ENCODE results near the gene CELF2. TPM values are rescaled to one million over a fixed set of nuclear protein-coding genes. Genes with fewer than 3 reads are reported as not detected.
"Not testable (repeated sequence)": the region's sequence is repeated elsewhere in the genome, so short reads cannot be mapped to it uniquely, and the experiment has no call there.

The CELF2 gene
- total RNA-seq, 6 donors from 2014 or later: 82.7 to 193 (median 120) TPM

DNA sequence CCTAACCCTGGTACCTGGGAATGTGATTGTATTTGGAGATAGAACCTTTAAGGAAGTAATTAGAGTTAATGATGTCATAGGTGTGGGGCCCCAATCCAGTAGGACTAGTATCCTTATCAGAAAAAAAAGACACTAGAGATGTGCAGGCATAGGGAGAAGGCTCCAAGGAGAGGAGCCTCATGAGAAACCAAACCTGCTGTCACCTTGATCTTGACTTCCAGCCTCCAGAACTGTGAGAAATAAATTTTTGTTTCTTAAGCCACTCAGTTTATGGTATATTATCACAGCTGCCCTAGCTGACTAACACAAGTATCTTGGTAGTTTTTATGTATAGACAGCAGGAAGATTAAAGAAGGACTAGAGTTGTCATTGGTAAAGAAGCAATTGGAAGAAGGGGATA is 23.9 kb upstream of the CELF2 start:
- Histone ChIP-seq H3K36me3 (no peaks in the 10 kb centered on the region), H3K27ac (no peak overlapping the region), H3K9me3 (no peaks in the 10 kb centered on the region), H3K4me1 (no peaks in the 10 kb centered on the region), H3K4me3 (no peak overlapping the region), H3K27me3 (no peaks in the 10 kb centered on the region)
- ATAC-seq (ENCODE audit: low FRiP score in 2 of 2) (no peak), DNase-seq (no peak)
- TF ChIP-seq POLR2A (IDR thresholded peaks at IDR 0.05) (no peak), POLR2AphosphoS5 (IDR thresholded peaks at IDR 0.05) (no peak), EP300 (IDR thresholded peaks at IDR 0.05) (no peak)
- TF ChIP-seq, protein P1, sequence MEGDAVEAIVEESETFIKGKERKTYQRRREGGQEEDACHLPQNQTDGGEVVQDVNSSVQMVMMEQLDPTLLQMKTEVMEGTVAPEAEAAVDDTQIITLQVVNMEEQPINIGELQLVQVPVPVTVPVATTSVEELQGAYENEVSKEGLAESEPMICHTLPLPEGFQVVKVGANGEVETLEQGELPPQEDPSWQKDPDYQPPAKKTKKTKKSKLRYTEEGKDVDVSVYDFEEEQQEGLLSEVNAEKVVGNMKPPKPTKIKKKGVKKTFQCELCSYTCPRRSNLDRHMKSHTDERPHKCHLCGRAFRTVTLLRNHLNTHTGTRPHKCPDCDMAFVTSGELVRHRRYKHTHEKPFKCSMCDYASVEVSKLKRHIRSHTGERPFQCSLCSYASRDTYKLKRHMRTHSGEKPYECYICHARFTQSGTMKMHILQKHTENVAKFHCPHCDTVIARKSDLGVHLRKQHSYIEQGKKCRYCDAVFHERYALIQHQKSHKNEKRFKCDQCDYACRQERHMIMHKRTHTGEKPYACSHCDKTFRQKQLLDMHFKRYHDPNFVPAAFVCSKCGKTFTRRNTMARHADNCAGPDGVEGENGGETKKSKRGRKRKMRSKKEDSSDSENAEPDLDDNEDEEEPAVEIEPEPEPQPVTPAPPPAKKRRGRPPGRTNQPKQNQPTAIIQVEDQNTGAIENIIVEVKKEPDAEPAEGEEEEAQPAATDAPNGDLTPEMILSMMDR (IDR thresholded peaks at IDR 0.05): no peak

DNA sequence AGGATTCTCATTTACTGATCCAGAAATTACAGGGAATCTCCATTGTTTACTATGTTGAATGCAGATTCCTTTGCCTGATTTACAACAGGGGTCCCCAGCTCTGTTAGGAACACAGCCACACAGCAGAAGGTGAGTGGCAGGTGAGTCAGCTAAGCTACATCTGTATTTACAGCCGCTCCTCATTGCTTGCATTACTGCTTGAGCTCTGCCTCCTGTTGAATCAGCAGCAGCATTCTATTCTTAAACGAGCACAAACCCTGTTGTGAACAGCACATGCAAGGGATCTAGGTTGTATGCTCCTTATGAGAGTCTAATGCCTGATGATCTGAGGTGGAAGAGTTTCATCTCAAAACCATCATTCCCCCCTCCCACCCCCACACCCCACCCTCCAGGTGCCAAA is 23.3 kb upstream of the CELF2 start:
- H3K4me1 ChIP-seq: no peaks in the 10 kb centered on the region
- H3K27me3 ChIP-seq: no peaks in the 10 kb centered on the region
- no peak overlapping the region for H3K27ac ChIP-seq
- DNase-seq (no peak), ATAC-seq (ENCODE audit: low FRiP score in 2 of 2) (no peak)
- H3K36me3 ChIP-seq: no peaks in the 10 kb centered on the region
- H3K9me3 ChIP-seq: no peaks in the 10 kb centered on the region
- WGBS, 2 donors: 86 to 90% methylated on average over 2 of the region's 2 CpGs
- TF ChIP-seq POLR2A (IDR thresholded peaks at IDR 0.05): no peak
- TF ChIP-seq, protein P1 (IDR thresholded peaks at IDR 0.05): no peak
- TF ChIP-seq EP300 (IDR thresholded peaks at IDR 0.05): no peak
- no peak for TF ChIP-seq POLR2AphosphoS5 (IDR thresholded peaks at IDR 0.05)
- no peak overlapping the region for H3K4me3 ChIP-seq

DNA sequence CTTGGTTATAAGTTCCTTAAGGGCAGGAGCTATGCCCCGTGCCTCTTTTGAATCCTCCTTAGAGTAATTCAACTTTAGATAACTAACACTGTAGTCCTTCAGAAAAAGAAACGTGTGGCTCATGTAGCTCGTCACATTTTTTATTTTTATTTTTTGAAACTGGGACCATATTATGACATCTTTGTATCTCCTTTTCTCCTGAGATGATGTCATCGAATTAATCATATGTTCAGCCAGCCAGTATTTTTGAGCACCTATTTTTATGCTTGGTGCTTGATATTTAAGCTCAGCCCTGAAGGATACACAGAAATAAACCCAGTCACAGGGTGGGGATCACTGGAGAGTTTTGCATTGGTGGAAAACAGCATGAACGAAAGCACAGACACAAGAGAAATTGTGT is 22.6 kb upstream of the CELF2 start:
- no peak for ATAC-seq (ENCODE audit: low FRiP score in 2 of 2)
- WGBS, 2 donors: 86 to 97% methylated on average over 5 of the region's 5 CpGs
- Histone ChIP-seq H3K36me3 (no peaks in the 10 kb centered on the region), H3K4me3 (no peak overlapping the region), H3K4me1 (no peaks in the 10 kb centered on the region), H3K9me3 (no peaks in the 10 kb centered on the region), H3K27me3 (no peaks in the 10 kb centered on the region), H3K27ac (no peak overlapping the region)
- TF ChIP-seq, protein P1 (IDR thresholded peaks at IDR 0.05): no peak
- DNase-seq: no peak

DNA sequence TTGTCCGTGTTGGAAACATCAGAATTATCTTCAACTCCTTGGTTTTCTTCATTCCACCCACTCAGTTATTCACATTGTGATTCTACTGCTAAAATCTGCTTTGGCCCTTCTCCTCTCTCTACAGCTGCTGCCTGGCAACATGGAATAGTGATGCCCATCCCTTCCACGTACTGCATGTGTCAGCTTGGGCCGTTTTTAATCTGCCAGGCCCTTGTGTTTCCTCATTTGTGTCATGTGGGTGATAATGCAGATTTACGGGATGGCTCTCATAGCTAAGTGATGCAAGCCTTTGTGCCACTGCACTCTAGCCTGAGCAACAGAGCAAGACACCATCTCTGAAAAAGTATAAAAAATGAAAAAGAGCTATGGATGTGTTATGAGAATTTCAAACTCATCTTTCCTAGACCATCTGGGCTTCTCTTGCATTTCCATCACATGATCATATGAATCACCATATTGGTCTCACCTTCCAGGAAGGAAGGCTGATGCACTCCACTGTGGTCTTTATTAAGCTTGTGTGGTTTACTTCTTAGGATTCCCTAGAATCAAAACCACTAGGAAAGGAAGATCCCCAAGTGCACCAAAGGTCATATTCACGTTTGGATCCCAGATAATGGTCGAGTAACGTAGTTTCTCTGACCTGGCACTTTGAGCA is 20.6 kb upstream of the CELF2 start:
- 69 to 79% methylated on average over 7 of the region's 7 CpGs for WGBS, 2 donors
- Histone ChIP-seq H3K9me3 (no peaks in the 10 kb centered on the region), H3K27me3 (no peaks in the 10 kb centered on the region), H3K27ac (no peak overlapping the region), H3K4me1 (no peaks in the 10 kb centered on the region), H3K4me3 (no peak overlapping the region), H3K36me3 (no peaks in the 10 kb centered on the region)
- TF ChIP-seq POLR2A (IDR thresholded peaks at IDR 0.05) (no peak), EP300 (IDR thresholded peaks at IDR 0.05) (no peak), POLR2AphosphoS5 (IDR thresholded peaks at IDR 0.05) (no peak)
- TF ChIP-seq, protein P1 (IDR thresholded peaks at IDR 0.05): no peak
- ATAC-seq (ENCODE audit: low FRiP score in 2 of 2) (no peak), DNase-seq (no peak)

DNA sequence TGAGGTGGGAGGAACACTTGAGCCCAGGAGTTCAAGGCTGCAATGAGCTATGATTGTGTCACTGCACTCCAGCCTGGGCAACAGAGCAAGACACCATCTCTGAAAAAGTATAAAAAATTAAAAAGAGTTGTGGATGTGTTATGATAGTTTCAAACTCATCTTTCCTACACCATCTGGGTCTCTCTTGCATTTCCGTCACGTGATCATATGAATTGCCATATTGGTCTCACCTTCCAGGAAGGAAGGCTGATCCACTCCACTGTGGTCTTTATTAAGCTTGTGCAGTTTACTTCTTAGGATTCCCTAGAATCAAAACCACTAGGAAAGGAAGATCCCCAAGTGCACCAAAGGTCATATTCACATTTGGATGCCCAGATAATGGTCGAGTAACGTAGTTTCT is 18.2 kb upstream of the CELF2 start:
- H3K27ac ChIP-seq; ATAC-seq (ENCODE audit: low FRiP score in 2 of 2); H3K9me3 ChIP-seq; DNase-seq; H3K4me1 ChIP-seq; H3K4me3 ChIP-seq; H3K27me3 ChIP-seq; H3K36me3 ChIP-seq: not testable (repeated sequence)
- 89 to 92% methylated on average over 4 of the region's 4 CpGs for WGBS, 2 donors
